ENCODE measurements around the gene NPY. TPM values are rescaled to one million over a fixed set of nuclear protein-coding genes. Genes with fewer than 3 reads are reported as not detected.

The NPY gene
- polyA plus RNA-seq, 1 donor (not counting 4 experiments of a cell fraction or from before 2014, with no cell fraction given) = not detected

GRCh38 chr7:24334627-24335026 lies 50.6 kb downstream of the NPY start:
- DNase-seq (ENCODE audit: low read depth, low spot score) (no peak), FAIRE-seq (no peak)
- H3K9ac ChIP-seq (ENCODE audit: control insufficient read depth, extremely low read depth, insufficient read depth, low read length) = no peak overlapping the region
- no peaks in the 10 kb centered on the region for H3K9me3 ChIP-seq (ENCODE audit: control insufficient read depth, low read depth, low read length)
- no peak overlapping the region for H3K27ac ChIP-seq (ENCODE audit: control insufficient read depth, insufficient read depth, low read length)
- H3K9me1 ChIP-seq (ENCODE audit: control insufficient read depth, extremely low read depth, insufficient read depth, low read length) = no peaks in the 10 kb centered on the region
- H3K27me3 ChIP-seq (ENCODE audit: control insufficient read depth, extremely low read depth, insufficient read depth, low read length) = peaks cover 6% of the 10 kb centered on the region
- dilution Hi-C loops (cut with MboI; ENCODE audit: extremely low pct_ligation_motif_present, low sequenced_read_pairs) = no loop called here
- H3K36me3 ChIP-seq (ENCODE audit: control insufficient read depth in 2 of 2, extremely low read depth in 1 of 2, insufficient read depth in 2 of 2, low read length in 2 of 2) = no peaks in the 10 kb centered on the region
- no peak overlapping the region for H2AFZ ChIP-seq (ENCODE audit: control insufficient read depth, low read length)
- no peaks in the 10 kb centered on the region for H3K4me1 ChIP-seq (ENCODE audit: control insufficient read depth, extremely low read depth, insufficient read depth, low read length)
- no peaks in the 10 kb centered on the region for H3K79me2 ChIP-seq (ENCODE audit: control insufficient read depth, insufficient read depth, low read length)
- no peaks in the 10 kb centered on the region for H4K20me1 ChIP-seq (ENCODE audit: control insufficient read depth, extremely low read depth, insufficient read depth, low read length)
- H3K4me3 ChIP-seq (ENCODE audit: control insufficient read depth in 2 of 3, extremely low read depth in 1 of 3, insufficient read depth in 2 of 3, low read depth in 1 of 3, low read length in 3 of 3) = no peak overlapping the region
- TF ChIP-seq CTCF (optimal IDR thresholded peaks at IDR 0.05 in 1 of 3, IDR thresholded peaks at IDR 0.05 in 1 of 3, conservative IDR thresholded peaks at IDR 0.05 in 1 of 3; ENCODE audit: extremely low read depth in 1 of 3, insufficient read depth in 2 of 3, low read length in 3 of 3) (no peak), EZH2 (IDR thresholded peaks at IDR 0.05; ENCODE audit: low read length) (no peak)
- H3K4me2 ChIP-seq (ENCODE audit: control insufficient read depth, extremely low read depth, insufficient read depth, low read depth, low read length) = no peak overlapping the region

DNA sequence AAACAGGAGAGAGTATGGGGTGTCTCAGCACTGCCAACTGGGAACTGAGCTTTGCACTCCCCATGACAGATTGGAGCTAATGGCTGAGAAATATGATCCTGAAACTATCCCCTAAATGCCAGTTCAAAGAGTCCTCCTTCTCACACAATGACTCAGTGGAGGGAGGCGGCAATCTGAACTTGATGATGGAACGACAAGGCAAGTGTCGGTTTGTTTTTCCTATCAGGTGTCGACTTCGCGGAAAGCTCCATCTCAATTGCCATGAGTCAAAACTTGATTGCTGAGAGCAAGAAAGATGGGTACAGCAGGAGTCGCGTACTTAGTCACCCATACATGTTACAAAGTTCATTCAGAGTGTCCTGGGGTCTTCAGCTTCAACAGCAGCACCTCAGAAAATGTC lies 52.5 kb downstream of the NPY start:
- Histone ChIP-seq H3K9me1 (ENCODE audit: control insufficient read depth, extremely low read depth, insufficient read depth, low read length) (no peaks in the 10 kb centered on the region), H4K20me1 (ENCODE audit: control insufficient read depth, extremely low read depth, insufficient read depth, low read length) (no peaks in the 10 kb centered on the region), H3K4me3 (ENCODE audit: control insufficient read depth in 2 of 3, extremely low read depth in 1 of 3, insufficient read depth in 2 of 3, low read depth in 1 of 3, low read length in 3 of 3) (no peak overlapping the region), H2AFZ (ENCODE audit: control insufficient read depth, low read length) (no peak overlapping the region), H3K9ac (ENCODE audit: control insufficient read depth, extremely low read depth, insufficient read depth, low read length) (no peak overlapping the region), H3K36me3 (ENCODE audit: control insufficient read depth in 2 of 2, extremely low read depth in 1 of 2, insufficient read depth in 2 of 2, low read length in 2 of 2) (no peaks in the 10 kb centered on the region), H3K27me3 (ENCODE audit: control insufficient read depth, extremely low read depth, insufficient read depth, low read length) (peaks cover 6% of the 10 kb centered on the region), H3K4me1 (ENCODE audit: control insufficient read depth, extremely low read depth, insufficient read depth, low read length) (no peaks in the 10 kb centered on the region), H3K4me2 (ENCODE audit: control insufficient read depth, extremely low read depth, insufficient read depth, low read depth, low read length) (no peak overlapping the region), H3K27ac (ENCODE audit: control insufficient read depth, insufficient read depth, low read length) (no peak overlapping the region), H3K9me3 (ENCODE audit: control insufficient read depth, low read depth, low read length) (no peaks in the 10 kb centered on the region), H3K79me2 (ENCODE audit: control insufficient read depth, insufficient read depth, low read length) (no peaks in the 10 kb centered on the region)
- TF ChIP-seq CTCF (optimal IDR thresholded peaks at IDR 0.05 in 1 of 3, IDR thresholded peaks at IDR 0.05 in 1 of 3, conservative IDR thresholded peaks at IDR 0.05 in 1 of 3; ENCODE audit: extremely low read depth in 1 of 3, insufficient read depth in 2 of 3, low read length in 3 of 3) (no peak), EZH2 (IDR thresholded peaks at IDR 0.05; ENCODE audit: low read length) (no peak)
- dilution Hi-C loops (cut with MboI; ENCODE audit: extremely low pct_ligation_motif_present, low sequenced_read_pairs) = no loop called here
- DNase-seq (ENCODE audit: low read depth, low spot score) = no peak
- no peak for FAIRE-seq
